Spleen (tissue), 7 donors: Measurements from ENCODE around the gene DCUN1D5.

Experiments
- POLR2A ChIP-seq, 3 donors: fragments of 450-650 bp; IDR thresholded peaks; one replicate each; pipeline ENCODE4 v1.5.1; 2017; ENCODE audit warnings: antibody characterized with exemption in 3 of 3, mild to moderate bottlenecking in 1 of 3
- POLR2AphosphoS5 ChIP-seq, 3 donors: sonication (generic); formaldehyde crosslinking; IDR thresholded peaks; one replicate each; pipeline ENCODE4 v1.5.1; 2017; ENCODE audit warnings: antibody characterized with exemption in 3 of 3
- TF ChIP-seq, protein P1 (sequence below), 11 experiments: fragments of 200-600 bp in 7 of 11; fragments of 450-650 bp in 4 of 11; sonication (generic) in 4 of 11; IDR thresholded peaks in 8 of 11; conservative IDR thresholded peaks in 3 of 11; 1 replicate in 7 of 11; 2 replicates in 4 of 11; pipeline versions ENCODE4 v1.4.0 to v1.8.0; 2016 to 2021; ENCODE audit warnings: antibody characterized with exemption in 11 of 11, inconsistent platforms in 4 of 11, mild to moderate bottlenecking in 1 of 11
- donor health status: DM: no; HTN: no; CAD: no; lungs with moderate emphysema.
- donor health status: DM: no; HTN: no; CAD: no.
- donor health status: DM: no; HTN: no; CAD: no.

DNA sequence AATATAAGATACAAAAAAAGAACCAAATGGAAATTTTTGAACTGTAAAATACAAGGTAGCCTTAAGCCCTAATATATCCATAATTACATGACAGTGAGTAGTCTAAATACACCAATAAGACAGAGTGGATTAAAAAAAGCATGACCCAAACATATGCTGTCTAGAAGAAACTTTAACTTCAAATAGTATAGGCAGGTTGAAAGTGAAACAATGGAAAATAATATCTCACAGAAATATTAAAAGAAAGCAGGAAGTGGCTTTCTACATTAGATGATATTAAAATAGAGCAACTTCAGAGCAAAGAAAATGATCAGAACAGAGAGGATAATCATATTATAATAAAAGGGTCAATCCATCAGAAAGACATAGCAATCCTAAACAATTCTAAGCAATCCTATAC, 21.8 kb downstream of the DCUN1D5 start:
- TF ChIP-seq, protein P1, sequence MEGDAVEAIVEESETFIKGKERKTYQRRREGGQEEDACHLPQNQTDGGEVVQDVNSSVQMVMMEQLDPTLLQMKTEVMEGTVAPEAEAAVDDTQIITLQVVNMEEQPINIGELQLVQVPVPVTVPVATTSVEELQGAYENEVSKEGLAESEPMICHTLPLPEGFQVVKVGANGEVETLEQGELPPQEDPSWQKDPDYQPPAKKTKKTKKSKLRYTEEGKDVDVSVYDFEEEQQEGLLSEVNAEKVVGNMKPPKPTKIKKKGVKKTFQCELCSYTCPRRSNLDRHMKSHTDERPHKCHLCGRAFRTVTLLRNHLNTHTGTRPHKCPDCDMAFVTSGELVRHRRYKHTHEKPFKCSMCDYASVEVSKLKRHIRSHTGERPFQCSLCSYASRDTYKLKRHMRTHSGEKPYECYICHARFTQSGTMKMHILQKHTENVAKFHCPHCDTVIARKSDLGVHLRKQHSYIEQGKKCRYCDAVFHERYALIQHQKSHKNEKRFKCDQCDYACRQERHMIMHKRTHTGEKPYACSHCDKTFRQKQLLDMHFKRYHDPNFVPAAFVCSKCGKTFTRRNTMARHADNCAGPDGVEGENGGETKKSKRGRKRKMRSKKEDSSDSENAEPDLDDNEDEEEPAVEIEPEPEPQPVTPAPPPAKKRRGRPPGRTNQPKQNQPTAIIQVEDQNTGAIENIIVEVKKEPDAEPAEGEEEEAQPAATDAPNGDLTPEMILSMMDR (IDR thresholded peaks at IDR 0.05 in 8 of 11, conservative IDR thresholded peaks at IDR 0.05 in 3 of 11), result no peak
- no peak for TF ChIP-seq POLR2A (IDR thresholded peaks at IDR 0.05)
- no peak for TF ChIP-seq POLR2AphosphoS5 (IDR thresholded peaks at IDR 0.05)
